Right lobe of liver (tissue), 4 donors: ENCODE data around the gene MACROH2A1.

Source experiments
- POLR2A ChIP-seq: fragments of 450-650 bp; IDR thresholded peaks from one replicate; pipeline ENCODE4 v1.6.1; 2017; ENCODE audit warnings: antibody characterized with exemption, mild to moderate bottlenecking
- TF ChIP-seq, protein P1 (sequence below), 4 donors: fragments of 200-600 bp in 3 of 4; fragments of 450-650 bp in 1 of 4; IDR thresholded peaks; one replicate each; pipeline versions ENCODE4 v1.5.1 to v1.8.0; 2016 to 2022; ENCODE audit warnings: antibody characterized with exemption in 4 of 4, mild to moderate bottlenecking in 2 of 4
- donor health status: DM: no; HTN: no; CAD: no.
- donor health status: DM: no; HTN: no; CAD: no.
- donor health status: DM: no; HTN: yes; CAD: no.

DNA sequence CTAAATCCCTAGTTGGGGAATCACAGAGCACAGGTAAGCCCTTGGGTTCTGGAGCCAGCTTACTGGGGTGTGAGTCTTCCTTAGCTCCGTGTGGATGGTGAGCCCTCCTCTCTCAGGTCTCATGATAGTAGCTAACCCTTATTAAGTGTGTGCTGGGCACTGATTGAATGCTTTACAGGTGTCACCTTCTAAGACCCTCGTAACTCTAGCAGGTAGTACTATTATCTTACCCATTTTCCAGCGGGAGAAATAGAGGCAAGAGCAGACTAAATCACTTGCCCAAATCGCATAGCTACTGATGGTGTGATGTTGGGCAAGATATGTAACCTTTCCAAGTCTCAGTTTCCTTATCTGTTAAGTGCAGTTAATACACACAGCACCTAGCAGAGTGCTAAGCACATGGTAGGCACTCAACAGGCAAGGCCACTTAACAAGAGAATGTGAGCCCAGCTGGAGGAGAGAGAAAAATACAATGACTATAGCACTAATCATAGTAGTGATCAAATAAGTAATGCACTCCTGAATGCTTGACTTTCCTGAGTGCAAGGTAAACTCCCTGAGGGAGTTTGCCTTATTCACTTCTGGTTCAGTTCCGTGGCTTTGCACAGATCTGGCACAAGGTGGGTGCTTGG is 48.4 kb upstream of the MACROH2A1 start, which contains the start of gene DCANP1:
- TF ChIP-seq, protein P1, sequence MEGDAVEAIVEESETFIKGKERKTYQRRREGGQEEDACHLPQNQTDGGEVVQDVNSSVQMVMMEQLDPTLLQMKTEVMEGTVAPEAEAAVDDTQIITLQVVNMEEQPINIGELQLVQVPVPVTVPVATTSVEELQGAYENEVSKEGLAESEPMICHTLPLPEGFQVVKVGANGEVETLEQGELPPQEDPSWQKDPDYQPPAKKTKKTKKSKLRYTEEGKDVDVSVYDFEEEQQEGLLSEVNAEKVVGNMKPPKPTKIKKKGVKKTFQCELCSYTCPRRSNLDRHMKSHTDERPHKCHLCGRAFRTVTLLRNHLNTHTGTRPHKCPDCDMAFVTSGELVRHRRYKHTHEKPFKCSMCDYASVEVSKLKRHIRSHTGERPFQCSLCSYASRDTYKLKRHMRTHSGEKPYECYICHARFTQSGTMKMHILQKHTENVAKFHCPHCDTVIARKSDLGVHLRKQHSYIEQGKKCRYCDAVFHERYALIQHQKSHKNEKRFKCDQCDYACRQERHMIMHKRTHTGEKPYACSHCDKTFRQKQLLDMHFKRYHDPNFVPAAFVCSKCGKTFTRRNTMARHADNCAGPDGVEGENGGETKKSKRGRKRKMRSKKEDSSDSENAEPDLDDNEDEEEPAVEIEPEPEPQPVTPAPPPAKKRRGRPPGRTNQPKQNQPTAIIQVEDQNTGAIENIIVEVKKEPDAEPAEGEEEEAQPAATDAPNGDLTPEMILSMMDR (IDR thresholded peaks at IDR 0.05), result no peak
- no peak for TF ChIP-seq POLR2A
